Activated CD4-positive, alpha-beta T cell treated with anti-CD3 and anti-CD28 coated beads, Interleukin-2, amount 50 U/mL, for 48 hours (primary cell): ENCODE measurements around the gene GALK1.
"Not testable (repeated sequence)": the region's sequence is repeated elsewhere in the genome, so short reads cannot be mapped to it uniquely, and the experiment has no call there.

Experiments
- DNase-seq, 2 experiments: peaks; one replicate each; pipeline ENCODE4 v3.0.0-alpha.2; 2020

The GALK1 gene

DNA sequence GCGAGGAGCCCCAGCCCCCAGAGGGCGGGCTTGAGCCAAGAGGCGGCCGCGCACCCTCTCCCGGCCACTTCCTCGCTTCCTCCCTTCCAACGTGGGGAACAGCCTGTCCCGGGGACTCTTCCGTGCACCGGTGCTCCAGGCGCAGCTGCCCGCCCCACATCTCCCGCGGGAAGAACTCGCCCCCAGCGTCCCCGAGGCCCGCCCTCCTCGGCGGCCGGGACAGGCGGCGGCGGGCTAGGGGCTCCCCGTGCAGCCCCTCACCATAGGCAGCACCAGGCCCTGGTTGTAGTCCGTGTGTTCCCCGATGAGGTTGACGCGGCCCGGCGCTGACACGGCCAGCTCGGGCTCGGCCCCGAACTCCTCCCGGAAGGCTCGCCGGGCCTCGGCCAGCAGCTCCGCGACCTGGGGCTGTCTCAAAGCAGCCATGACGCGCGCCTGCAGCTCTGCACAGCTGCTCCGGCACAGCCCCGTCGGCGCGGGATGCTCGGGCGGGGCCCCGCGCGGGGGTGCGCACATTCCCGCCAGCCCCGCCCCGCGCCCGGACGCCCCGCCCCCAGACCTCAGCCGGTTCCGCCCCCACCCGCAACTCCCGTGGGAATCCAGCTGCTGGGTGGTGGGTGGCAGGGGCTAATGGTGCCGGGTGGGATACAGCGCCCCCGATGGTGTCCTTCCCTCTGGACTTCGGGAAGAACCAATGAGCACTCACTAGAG lies at the start of gene GALK1:
Gene GALK1, minus strand, starts transcription at position 482 of the 711 bp plus-strand sequence. Its CDS starts 56 bp downstream, at position 426.
- DNase-seq = peak; percentile 76 to 78

DNA sequence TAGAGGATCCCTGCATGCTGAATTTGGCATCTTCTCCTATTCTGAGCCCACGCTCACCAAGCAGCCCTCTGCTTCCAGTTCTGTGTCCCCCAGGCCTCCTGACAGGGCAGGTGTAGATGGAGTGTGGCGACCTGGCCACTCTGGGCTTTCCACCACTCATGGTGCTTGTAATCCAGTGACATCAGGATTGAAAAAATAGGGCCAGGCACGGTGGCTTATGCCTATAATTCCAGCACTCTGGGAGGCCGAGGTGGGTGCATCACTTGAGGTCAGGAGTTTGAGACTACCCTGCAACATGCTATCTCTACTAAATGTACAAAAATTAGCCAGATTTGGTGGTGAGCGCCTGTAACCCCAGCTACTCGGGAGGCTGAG lies 49.0 kb upstream of the GALK1 start:
- no peak for DNase-seq

DNA sequence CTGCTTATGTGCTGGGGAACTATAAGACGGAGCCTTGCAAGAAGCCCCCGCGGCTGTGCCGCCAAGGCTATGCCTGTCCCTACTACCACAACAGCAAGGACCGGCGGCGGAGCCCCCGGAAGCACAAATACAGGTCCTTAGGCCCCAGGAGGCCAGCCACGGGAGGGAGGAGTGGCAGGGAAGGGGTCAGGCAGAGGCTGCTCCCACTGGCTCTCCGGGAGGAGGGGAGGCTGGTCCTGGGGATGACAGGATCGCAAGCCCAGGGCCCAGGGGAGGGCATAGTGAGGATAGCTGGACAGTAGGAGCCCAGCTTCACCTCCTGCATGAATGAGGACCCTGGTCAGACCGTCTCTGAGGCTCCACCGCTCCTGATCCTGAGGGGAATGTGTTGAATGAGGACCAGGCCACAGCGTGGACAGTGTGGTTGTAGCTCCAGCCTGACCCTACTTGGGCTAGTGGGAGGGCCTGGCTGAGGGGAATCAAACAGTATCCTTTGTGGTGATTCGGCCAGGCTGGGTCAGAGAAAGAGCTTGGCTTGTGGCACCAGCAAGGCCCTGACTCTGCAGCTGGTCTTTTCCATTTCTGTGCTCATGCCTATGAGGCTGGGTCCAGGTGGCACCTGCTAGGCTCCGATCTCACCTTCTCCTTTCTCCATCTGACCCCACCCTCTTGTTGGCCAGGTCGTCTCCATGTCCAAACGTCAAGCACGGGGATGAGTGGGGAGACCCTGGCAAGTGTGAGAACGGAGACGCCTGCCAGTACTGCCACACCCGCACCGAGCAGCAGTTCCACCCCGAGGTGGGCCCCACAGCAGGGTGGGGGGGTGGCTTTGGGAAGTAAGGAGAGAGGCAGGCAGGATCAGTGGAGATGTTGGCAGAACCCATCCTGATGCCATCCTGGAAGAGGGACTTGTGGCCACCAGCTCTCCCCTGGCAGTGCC lies 48.4 kb upstream of the GALK1 start:
- DNase-seq = no peak

DNA sequence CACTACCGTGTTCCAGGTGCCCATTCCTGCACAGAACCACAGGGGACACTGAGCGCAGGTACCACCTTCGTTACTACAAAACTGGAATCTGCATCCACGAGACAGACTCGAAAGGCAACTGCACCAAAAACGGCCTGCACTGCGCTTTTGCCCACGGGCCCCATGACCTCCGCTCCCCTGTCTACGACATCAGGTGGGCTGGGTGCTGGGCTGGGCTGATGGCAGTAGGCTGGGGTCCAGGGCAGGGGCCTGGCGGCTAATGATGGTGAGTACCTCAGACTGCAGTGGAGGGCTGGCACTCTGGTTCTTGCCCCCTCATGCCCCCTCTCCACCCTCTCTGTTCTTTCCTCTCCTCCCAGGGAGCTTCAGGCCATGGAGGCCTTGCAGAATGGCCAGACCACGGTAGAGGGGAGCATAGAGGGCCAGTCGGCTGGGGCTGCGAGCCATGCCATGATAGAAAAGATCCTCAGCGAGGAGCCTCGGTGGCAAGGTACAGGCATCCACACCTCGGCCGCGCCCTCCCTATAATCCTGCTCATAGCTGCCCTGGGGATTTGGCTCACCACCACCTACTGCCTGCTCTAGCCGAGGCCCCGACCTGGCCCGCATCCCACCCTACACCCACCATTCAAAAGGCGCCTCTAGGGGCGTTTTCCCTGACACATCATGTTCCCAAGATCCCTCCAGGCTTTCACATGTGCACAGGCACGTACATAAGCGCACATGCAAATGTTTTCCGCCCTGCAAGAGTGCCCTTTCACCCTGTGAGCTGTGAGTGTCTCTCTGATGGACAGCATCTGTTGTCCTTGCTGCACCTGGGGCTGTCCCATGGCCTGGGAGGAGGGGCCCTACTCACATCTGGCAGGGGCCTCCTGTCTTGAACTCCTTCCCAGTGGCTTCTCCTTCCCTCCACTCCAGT lies 47.4 kb upstream of the GALK1 start:
- DNase-seq = no peak

DNA sequence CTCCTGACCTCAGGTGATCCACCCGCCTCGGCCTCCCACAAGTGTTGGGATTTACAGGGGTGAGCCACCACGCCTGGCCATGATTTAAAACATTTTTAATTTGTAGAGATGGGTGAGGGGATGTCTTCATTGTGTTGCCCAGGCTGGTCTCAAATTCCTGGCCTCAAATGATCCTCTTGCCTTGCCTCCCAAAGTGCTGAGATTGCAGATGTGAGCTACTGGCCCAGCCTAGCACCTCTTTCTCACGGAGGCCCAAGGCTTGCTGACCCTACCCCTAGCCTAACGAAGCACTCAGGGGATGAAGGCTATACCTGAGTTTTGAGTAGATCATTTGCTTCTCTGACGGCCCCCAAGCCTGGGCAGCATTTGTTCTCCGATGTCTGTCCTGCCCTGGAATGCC lies 46.2 kb upstream of the GALK1 start:
- DNase-seq = no peak

DNA sequence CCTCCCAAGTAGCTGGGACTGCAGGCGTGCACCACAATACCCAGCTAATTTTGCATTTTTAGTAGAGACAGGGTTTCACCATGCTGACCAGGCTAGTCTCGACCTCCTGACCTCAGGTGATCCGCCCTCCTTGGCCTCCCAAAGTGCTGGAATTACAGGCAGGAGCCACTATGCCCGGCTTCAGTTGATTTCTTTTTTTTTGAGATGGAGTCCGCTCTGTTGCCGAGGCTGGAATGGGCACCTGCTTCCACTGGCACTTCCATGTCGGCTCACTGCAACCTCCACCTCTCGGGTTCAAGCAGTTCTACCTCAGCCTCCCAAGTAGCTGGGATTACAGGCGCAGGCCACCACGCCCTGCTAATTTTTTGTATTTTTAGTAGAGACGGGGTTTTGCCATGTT lies 45.8 kb upstream of the GALK1 start:
- DNase-seq = not testable (repeated sequence)

DNA sequence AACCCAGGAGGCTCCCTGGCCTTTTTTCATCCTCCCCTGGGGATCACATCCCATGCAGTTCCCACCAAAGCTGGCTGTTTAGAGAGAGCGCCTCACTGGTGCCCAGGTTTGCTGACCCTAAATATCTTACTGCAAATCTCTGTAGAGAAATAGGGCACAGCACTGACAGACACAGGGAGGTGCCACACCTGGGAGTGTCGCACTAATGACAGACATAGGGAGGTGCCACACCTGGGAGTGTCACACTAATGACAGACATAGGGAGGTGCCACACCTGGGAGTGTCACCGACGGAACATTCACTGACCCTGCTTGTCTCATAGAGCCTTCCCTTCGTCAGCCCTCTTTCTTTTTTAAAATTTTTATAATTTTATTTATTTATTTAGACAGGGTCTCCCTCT lies 45.2 kb upstream of the GALK1 start:
- no peak for DNase-seq

DNA sequence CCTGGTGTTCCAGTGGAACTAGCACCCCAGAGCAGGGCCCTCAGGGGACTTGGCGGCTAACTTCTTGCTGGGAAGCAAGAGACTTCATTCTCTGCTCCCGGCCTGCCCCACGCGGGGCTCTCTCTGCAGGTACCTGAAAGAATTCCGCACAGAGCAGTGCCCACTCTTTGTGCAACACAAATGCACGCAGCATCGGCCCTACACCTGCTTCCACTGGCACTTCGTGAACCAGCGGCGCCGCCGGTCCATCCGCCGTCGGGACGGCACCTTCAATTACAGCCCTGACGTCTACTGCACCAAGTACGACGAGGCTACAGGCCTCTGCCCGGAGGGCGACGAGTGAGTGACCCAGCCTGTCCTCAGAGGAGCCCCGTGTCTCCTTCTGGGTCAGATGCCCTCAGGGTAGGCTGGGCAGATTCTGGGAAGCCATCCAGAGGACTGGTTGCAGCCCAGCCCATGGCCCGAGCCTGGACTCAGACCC lies 44.7 kb upstream of the GALK1 start:
- DNase-seq = no peak

DNA sequence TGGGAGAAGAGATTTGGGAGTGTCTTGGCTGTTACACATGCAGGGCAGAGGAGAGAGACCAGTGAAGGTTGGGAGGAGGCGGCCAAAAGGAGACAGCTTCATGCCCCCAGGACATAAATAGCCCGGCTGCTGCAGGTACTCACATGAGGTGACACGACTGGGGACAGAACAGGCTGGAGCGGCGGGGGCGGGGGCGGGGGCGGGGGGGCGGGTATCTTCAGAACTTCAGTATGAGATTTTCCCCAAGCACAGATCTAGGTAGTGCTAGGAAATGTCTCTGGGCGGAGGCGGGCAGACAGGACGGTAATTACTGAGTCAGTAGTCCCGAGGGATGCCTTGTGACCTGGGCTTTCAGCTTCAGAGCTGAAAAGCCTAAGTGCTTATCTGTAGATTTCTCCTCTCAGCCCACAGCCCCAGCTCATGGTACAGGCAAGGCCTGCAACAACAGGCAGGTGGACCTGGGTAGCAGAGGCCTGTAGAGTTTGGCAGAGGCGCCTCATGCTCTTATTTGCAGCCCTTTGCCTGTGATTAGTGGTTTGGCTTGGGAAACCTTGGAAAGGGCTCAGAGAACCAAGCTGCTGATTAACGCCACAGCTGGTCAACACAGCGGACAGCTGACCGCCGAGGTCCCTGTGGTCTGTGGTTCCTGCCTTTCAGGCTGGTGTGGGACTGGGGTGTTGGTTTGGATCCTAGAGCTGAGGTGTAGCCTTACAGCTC lies 44.1 kb upstream of the GALK1 start:
- no peak for DNase-seq

DNA sequence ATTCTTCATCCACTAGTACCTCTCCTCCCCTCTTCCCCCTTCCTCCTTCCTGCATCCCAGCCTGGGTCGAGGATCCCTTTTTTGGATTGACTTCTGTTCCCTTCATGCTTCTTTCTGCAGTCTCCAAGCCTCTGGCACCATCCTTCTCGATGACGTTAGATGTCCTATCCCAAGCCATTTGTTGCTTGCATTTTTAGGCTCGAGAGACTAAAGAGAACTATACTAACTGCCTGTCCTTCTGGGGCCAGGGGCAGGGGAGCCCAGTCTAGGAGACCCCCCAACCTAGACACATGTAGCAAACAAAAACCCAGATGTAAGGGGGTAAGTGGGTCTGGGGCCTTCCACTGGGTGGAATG lies 43.5 kb upstream of the GALK1 start:
- no peak for DNase-seq

DNA sequence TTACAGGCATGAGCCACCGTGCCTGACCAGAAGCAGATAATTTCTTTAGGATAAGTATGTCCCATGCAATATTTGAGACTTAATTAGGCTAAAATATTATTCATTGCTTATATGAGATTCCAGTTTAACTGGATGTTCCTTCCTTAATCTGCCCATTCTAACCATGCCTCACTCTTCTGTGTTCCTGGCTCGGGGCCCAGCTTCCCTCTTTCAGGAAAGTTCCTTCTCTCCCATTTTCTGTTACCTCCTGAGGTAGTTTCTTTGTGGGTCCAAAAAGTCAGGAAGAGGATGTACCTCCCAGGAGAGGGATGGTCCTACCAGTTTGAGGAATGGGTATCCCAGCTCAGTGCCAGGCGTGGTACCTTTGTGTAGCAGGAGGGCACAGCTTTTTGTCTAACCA lies 42.9 kb upstream of the GALK1 start:
- no peak for DNase-seq

DNA sequence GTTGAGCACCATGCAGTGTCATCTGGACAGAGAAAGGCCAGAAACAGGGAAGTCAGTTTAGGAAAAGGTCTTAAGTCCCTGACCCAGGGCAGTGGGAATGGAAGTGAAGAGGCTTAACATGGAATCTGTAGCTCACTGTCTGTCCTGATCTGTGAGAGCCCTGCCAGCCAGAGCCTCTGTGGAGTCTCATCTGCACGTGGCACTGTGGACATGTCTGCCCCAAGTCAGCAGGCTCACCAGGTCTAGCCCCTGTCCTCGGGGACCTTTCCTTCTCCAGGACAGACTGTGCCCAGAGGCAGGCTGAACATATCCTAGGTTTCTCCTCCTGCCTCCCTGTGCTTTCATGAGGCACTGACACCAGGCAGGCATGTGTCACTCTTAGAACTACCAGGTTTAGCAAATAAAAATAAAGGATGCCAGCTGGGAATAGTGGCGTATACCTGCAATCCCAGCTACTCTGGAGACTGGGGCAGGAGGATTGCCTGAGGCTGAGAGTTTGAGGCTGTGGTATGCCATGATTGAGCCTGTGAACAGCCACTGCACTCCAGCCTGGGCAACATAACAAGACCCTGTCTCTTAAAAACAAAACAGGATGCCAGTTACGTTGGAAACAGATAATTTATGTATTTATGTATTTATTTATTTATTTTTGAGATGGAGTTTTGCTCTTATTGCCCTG lies 42.0 kb upstream of the GALK1 start:
- DNase-seq = no peak

DNA sequence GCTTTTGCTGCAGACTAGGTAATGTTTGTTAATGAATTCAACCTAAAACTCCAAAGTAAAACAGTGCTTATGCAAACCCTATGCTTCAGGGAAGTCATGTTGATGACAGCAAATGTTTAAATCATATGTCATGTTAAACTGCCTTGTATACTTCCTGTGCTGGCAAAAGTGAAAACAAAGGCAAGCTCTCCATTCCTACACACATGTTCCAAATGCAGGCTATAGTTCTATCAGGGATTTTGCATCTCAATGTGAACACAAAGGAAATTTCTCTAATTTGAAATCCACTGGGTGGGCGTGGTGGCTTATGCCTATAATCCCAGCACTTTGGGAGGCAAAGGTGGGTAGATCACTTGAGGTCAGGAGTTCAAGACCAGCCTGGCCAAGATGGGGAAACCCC lies 38.9 kb upstream of the GALK1 start:
- DNase-seq = no peak

DNA sequence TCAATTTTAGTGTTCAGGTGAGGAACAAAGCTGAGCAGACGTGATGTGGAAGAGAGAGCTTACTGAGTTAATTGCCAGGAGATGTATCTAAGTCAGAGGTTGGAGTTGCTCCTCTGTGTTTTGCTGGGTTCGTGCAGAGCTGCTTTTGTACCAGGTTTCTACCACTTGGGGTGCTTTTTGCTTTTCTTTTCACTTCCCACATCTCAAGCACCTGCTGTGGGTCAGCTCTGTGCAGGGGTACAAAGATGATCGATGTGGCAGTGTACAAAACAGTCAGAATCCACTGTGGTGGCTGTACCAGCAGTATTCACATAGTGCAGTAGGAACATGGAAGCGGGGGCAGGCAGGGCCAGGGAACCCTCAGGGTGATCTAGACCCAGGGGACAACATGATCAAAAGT lies 34.4 kb upstream of the GALK1 start:
- no peak for DNase-seq

DNA sequence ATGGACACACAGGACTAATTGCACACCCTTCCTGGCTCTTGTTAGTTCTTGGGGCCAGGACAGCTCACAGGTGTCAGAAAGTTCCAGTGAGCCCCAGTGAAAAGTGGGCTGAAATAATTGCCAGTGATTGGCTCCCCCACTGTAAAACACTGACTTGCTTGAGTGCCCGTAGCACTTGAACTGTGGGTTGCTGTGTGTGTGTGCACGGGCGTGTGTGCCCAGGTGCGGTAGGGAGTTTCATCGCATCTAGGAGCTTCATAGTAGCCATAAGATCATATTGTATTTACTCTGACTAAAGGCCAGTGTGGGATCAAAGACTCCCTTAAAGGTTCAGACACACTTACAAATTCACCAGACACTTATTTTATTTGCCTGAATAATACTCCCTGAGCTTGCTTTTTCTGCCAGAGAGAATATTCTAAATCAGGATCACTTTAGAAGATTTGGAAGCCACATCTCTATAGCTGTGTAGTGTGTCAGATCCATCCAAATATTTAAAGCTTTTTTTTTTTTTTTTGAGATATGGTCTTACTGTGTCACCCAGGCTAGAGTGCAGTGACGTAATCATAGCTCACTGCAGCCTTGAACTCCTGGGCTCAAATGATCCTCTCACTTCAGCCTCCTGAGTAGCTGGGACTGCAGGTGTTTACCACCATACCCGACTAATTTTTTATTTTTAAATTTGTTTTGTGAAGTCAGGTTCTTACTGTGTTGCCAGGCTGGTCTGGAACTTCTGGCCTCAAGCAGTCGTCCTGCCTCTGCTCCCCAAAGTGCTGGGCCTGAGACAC lies 31.0 kb upstream of the GALK1 start:
- DNase-seq = no peak

DNA sequence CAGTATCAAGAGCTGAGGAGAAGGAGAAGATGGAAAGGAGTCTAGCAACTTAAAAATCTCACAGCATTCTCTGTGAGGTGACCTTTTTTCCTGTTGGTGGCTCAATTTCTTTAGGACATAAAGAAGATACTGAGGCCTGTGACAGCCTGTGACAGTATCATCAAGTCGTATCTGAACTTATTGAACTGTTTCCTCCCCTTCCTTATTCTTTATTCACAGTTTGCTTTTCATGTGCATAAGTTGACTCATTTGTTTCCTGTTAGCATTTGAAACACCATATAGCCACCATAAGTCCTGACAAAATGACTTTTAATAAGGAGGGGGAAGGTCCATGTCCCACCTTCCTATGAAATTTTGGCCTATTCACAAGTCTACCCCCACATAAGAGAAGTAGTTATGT lies 28.5 kb upstream of the GALK1 start:
- DNase-seq = no peak

DNA sequence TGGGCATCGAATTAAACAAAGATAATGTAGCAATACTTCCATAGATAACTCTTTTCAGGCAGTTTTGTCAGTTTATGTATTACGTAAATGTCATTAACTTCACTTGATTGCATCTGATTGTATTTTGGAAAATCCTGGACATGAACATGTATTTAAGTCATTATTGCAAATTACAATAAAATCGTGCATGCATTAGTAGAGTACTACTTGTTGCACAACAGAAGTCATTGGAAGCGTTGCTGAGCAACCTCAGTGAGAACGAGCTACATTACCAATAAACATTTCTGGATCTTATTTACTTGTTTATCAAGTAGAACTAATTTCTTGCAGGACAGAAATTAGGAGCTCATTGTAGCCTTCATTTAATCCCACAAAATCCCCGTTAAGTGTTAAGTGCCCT lies 26.3 kb upstream of the GALK1 start:
- DNase-seq = no peak

DNA sequence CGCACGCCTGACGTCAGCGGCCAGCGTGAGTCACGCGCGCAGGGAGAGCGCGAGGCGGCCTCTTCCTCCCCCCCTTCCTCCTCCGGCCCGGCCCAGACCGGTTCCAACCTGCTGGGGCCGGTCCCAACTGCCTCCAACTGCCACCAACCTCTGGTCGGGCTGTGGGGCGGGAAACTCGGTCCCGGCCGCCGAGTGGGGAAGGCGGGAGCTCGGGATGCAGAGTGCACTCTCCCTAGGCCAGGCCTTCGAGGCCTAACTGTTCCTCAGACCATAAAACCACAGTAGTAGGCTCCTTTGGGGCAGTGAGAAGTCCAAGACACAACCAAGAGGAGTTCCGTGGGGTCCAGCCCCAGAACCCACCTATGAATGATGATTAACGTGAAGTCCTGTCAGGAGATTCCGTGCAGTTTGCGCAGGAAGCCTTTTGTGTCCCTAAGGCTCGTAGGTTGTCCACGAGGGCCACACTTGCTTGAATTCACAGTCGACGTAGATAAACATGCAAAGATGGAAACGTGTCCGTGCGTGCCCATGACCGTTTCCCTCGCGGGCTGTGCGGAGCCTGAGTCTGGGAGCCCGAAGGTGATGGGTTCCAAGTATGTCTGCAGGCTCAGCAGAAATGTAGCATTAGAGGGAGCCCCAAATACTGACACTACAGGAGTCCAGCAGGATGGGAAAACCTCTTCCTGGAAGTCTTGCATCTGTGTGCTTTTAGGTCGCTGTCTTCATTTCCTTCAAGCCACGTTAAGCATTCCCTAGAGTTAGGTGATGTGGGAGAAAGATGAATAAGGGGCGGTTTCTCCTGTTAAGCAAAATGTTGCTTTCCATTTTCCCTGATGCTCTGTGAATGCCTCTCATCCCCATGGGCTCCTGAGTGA lies 20.3 kb upstream of the GALK1 start:
- DNase-seq = peak; percentile 87 to 89

DNA sequence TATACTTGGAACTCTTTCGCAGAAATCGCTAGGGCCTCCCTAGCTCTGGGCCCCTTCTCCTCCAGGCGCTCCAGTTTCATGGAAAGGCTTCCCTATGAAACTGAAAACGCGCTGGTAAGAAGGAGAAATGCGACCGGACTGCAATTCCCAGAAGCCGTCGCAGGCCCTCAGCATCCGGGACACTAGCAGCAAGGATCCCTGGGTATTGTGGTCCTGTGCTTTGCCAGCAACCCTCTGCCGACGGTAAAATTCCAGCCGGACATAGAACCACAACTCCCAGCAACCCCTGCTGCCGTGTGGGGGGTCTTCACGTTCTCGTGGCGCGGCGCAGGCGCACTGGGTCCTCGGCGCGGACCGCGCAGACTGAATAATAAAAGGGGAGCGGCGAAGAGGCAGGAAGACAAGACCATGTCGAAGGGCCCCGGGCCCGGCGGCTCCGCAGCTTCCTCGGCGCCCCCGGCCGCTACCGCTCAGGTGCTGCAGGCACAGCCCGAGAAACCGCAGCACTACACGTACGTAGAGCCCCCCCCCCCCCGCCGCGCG lies 19.6 kb upstream of the GALK1 start, which contains the start of gene UNK:
Gene UNK, plus strand, starts transcription at position 334 of the 543 bp plus-strand sequence. Its CDS starts 75 bp downstream, at position 409.
- DNase-seq = peak; percentile 92 to 94
